HCT116 (cell line): Measurements from ENCODE around the gene ALDH1L1.

Source experiments
- ATF3 ChIP-seq: IDR thresholded peaks from 2 replicates; pipeline ENCODE4 v1.6.1; 2012
- CEBPB ChIP-seq: IDR thresholded peaks from 2 replicates; pipeline ENCODE4 v1.6.1; 2012; ENCODE audit warnings: low read depth
- CTCF ChIP-seq, 3 experiments: fragments of 200-600 bp in 1 of 3; sonication (generic) in 1 of 3; IDR thresholded peaks in 2 of 3; conservative IDR thresholded peaks in 1 of 3; 2 replicates each; pipeline ENCODE4 v1.5.1; 2012 to 2017; ENCODE audit warnings: low read depth in 2 of 3, low read length in 2 of 3, antibody characterized with exemption in 1 of 3, borderline replicate concordance in 1 of 3, control low read depth in 1 of 3, mild to moderate bottlenecking in 1 of 3, mixed read lengths in 1 of 3, mixed run types in 1 of 3, moderate library complexity in 1 of 3; ENCODE audit not compliant: insufficient read depth in 1 of 3
- EZH2 ChIP-seq: fragments of 200-600 bp; sonication (generic); IDR thresholded peaks from 2 replicates; pipeline ENCODE4 v1.6.1; 2017; ENCODE audit warnings: antibody characterized with exemption, mixed run types
- JUND ChIP-seq: IDR thresholded peaks from 2 replicates; pipeline ENCODE4 v1.6.1; 2012
- POLR2A ChIP-seq: IDR thresholded peaks from 2 replicates; pipeline ENCODE4 v1.7.0; 2011; ENCODE audit warnings: borderline replicate concordance; ENCODE audit not compliant: insufficient read depth, insufficient read length; ENCODE audit errors: extremely low read depth
- POLR2AphosphoS5 ChIP-seq: IDR thresholded peaks from 2 replicates; pipeline ENCODE4 v1.6.1; 2011; ENCODE audit warnings: mild to moderate bottlenecking, low read depth, low read length, moderate library complexity
- RAD21 ChIP-seq: IDR thresholded peaks from 2 replicates; pipeline ENCODE4 v1.6.1; 2012; ENCODE audit warnings: low read depth, mild to moderate bottlenecking
- SRF ChIP-seq: IDR thresholded peaks from 2 replicates; pipeline ENCODE4 v1.6.1; 2012; ENCODE audit warnings: low read depth
- TCF7L2 ChIP-seq: IDR thresholded peaks from 2 replicates; pipeline ENCODE4 v1.7.0; 2011; ENCODE audit warnings: borderline replicate concordance, inconsistent platforms; ENCODE audit not compliant: insufficient read depth, insufficient read length; ENCODE audit errors: extremely low read depth
- YY1 ChIP-seq: IDR thresholded peaks from 2 replicates; pipeline ENCODE4 v1.6.1; 2011; ENCODE audit warnings: low read length, low read depth, moderate library complexity, mild to moderate bottlenecking; ENCODE audit not compliant: insufficient replicate concordance; ENCODE audit errors: extremely low read depth
- ZNF274 ChIP-seq: fragments of 200-500 bp; sonication (Bioruptor generic); IDR thresholded peaks from 2 replicates; pipeline ENCODE4 v1.6.1; 2014; ENCODE audit warnings: mild to moderate bottlenecking, low read depth, low read length, inconsistent platforms
- TF ChIP-seq, protein P1 (sequence below): IDR thresholded peaks from 2 replicates; pipeline ENCODE4 v1.6.1; 2012

DNA sequence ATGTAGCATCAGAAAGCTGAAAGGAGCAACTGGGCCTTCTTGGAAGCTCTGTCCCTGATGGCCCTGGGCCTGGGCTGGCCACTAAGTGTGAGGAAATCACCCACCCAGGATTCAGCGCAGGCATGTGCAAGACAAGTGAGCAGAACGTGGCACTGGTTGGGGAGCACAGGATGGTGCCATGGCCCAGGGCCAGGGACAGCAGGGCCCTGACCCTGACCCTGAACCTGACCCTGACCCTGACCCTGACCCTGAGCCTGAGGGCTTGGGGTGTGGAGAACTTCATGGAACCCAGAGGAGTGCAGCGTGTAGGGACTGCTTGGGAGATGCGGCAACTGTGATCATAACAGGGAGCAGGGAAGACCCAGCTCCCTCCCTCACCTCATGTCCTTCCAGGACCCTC lies 5.9 kb upstream of the ALDH1L1 start:
- no peak for TF ChIP-seq CTCF (IDR thresholded peaks at IDR 0.05 in 2 of 3, conservative IDR thresholded peaks at IDR 0.05 in 1 of 3; ENCODE audit: borderline replicate concordance in 1 of 3, insufficient read depth in 1 of 3, low read depth in 2 of 3, low read length in 2 of 3)
- no peak for TF ChIP-seq ZNF274
- no peak for TF ChIP-seq EZH2
- TF ChIP-seq POLR2A: no peak
- TF ChIP-seq POLR2AphosphoS5: no peak
- TF ChIP-seq YY1: no peak
- TF ChIP-seq, protein P1, sequence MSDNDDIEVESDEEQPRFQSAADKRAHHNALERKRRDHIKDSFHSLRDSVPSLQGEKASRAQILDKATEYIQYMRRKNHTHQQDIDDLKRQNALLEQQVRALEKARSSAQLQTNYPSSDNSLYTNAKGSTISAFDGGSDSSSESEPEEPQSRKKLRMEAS: no peak
- TF ChIP-seq TCF7L2: no peak
- TF ChIP-seq ATF3: no peak
- TF ChIP-seq CEBPB: no peak
- TF ChIP-seq SRF: no peak
- TF ChIP-seq JUND: no peak
- TF ChIP-seq RAD21: no peak
